Keratinocyte (primary cell): ENCODE measurements around the gene CBY2.

ENCODE experiments used
- CTCF ChIP-seq, 3 experiments: IDR thresholded peaks in 1 of 3; conservative IDR thresholded peaks in 1 of 3; optimal IDR thresholded peaks in 1 of 3; 2 replicates in 2 of 3; 3 replicates in 1 of 3; pipeline versions ENCODE3 to v1.5.1; 2011; ENCODE audit warnings: low read length in 3 of 3, mild to moderate bottlenecking in 3 of 3, moderate library complexity in 2 of 3, control low read depth in 1 of 3, inconsistent platforms in 1 of 3; ENCODE audit not compliant: insufficient read depth in 2 of 3; ENCODE audit errors: extremely low read depth in 1 of 3
- EZH2 ChIP-seq: IDR thresholded peaks from one replicate; pipeline ENCODE4 v1.6.1; 2012; ENCODE audit warnings: inconsistent platforms, mild to moderate bottlenecking, low read length, moderate library complexity

GRCh38 chr13:45721203-45721731, 19.1 kb downstream of the CBY2 start:
- TF ChIP-seq CTCF (optimal IDR thresholded peaks at IDR 0.05 in 1 of 3, IDR thresholded peaks at IDR 0.05 in 1 of 3, conservative IDR thresholded peaks at IDR 0.05 in 1 of 3; ENCODE audit: extremely low read depth in 1 of 3, insufficient read depth in 2 of 3, low read length in 3 of 3) (no peak), EZH2 (no peak)
